ENCODE measurements around the gene TMEM107.
"Not testable (repeated sequence)": the region's sequence is repeated elsewhere in the genome, so short reads cannot be mapped to it uniquely, and the experiment has no call there.

TMEM107 gene

DNA sequence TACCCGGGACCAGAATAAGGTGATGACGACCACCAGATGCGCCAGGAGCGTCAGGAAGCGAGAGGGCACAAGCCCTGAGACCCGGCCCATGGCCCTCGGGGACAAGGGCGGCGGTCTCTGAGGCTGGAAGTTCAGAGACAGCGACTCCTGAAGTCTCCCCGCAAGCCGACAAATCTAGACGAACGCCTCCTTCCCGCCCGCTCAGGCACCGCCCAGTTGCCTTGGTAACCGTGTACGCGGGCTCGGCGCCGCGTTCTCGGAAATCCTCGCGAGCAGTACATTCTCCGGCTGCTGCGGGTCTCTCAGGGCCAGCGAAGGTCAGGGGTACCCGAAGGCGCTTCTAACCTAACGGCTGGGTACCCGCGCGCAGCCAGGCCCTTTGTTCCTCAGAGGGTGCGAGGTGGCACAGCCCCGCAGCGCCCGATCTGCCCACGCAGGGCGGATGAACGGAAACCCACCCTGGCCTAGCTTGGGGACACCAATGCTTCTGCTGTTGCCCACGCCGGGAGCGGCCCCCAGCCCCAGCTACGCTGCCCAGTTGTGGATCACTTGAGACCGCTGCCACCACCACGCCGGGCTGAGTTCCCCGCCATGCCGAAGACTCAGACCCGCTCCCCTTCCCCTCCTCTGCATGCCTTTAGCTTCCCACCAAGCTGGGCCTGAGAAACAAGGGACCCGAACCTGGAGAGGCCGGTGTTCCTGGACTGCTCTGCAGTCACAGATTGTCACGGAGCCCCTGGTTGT is at the start of gene TMEM107:
TSS of gene TMEM107 (minus strand) at position 184 of the 744 bp plus-strand sequence. CDS start at position 90, 94 bp downstream.
- peak; percentile 89 for DNase-seq

DNA sequence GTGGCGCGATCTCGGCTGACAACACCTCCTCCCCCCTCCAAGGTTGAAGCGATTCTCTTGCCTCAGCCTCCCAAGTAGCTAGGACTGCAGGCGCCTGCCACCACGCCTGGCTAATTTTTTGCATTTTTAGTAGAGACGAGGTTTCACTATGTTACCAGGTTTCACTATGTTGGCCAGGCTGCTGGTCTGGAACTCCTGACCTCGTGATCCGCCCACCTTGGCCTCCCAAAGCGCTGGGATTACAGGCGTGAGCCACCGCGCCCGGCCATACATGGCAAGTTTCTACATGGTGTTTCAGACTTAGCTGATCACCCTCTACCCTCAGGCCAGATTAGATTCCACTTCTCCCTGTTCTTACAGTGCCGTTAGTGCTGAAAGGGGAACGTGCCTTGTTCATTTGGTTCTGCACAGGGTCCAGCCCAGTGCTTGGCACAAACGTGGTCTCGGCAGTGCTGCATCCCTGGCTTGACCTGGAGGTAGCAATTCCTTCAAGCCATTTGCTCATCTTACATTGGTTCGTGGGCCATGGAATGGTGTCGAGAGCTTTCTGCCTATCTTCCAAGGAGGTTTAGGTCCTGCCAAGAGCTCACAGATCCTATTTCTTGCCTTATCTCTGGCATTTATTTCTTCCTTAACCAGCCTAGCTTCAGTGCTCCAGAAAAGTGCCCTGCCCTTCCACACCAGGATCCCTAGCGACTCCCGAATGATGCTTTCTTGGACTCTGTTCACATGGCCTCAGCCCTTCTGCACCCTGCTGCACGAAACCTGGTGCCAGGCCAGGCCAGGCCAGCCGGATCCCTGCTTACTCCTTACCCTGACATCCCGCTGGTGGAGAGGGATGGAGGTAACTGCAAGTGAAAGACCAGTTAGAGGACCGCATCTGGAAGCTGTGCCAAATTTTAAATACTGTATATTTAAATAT is 49.0 kb upstream of the TMEM107 start:
- DNase-seq: no peak

DNA sequence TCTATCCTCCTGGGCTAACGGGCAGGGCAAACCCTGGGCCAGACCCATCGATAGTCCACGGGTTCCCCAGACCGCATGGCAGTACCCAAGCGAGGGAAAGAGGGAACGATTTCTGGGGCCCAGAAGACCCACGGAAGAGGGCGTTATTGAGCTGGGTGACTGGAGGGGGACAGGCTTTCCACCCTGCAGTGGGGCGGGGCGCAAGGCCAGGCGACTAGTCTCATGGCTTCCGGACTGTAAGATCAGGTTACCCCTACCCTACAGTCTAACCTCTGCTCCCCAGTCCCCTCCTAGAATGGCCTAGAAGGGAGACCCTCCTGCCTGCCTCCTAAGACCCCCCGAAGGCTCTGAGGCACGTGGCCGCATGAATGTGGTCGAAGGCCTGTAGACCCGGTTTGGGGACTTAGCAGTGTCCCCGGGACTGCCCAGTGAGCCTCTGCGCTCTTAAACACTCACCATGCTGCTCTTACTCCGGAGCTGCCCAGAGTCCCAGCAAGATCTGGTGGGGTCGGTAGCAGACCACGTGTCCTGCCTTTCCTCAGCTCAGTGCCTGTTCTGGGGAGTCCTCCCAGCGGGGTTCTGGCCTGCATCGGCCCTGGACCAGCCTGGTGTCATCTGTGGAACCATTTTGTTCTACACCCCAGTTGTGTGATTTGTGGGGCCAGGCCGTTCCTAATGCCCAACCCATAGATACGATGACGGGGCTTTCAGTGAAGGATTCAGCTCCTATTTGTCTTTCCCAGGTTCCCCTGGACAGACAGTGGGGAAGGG is 47.4 kb upstream of the TMEM107 start:
- peak; percentile 46 for DNase-seq

DNA sequence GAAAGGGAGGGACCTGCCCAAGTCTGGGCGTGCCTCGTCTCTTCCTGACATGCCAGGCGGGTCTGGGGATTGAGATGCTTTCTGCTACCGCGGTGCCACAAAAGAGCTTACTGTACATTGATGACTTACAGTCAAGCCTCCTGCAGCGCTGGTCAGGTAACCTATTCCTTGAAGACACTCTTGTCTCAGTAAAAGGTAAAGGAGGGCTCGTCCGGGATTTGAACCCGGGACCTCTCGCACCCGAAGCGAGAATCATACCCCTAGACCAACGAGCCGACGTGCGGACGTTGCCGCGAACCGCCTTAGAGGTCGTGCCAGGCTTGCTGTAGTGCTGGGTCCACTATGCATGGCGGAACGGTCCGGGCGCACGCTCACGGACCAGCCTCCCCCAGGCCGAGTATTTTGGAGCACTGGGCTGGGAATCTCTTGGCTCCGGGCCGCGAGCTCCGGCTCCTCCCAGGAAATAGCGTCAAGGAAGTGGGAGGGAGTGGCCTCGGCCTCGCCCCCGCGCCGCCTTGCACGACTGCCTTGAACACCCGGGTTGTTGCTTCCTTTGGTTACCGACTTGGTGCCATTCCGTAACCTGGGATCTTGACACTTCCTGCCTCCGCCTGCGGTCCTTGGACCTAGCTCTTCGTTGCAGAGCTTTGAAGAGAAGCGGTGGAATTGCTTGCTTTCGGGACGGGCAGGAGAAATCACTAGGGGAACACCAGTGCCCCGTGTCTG is 46.6 kb upstream of the TMEM107 start:
- peak; percentile 92 for DNase-seq

DNA sequence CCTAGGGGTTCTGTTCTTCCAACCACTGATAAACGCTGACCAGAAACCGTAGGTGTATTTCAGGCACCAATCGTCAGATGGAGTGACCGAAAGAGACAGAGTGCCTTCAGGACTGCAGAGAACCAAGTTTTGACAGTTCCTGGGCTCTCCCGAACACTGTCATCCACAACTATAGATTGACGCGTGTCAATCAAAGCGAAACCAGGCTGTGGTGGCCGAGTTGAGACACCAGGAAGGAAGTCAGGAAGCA is 46.1 kb upstream of the TMEM107 start:
- DNase-seq: peak; percentile 90

DNA sequence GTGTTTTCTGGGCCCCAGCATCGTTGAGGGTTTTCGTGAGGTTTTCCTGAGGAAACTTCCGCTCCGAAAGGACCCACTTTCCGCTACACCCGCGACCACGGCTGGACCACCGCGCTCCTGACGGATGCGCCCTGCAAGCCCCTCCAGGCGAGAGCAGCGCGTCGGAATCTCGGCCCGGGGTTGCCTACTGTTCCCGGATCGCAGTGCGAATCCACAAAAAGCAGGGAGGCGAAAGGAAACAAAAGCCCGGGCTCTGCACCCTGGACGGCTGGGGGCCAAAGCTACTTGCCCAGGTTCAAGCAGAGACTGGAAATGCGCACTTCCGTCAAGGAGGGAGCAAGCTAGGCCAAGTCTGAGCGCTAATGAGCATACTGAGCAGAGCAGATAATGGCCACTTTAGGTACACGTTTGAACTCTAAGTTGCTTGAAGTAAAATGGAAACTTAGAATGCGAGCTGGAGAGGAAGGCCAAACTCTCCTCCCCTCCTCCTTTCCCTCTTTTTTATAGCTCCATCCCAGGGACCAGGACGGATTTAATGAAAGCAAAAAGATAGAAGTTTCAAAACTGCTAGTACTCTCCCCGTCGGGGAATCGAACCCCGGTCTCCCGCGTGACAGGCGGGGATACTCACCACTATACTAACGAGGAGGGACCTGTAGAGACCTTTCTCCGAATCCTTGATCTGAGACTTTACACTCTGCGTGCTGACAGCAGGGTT is 45.6 kb upstream of the TMEM107 start:
- DNase-seq: peak; percentile 80

DNA sequence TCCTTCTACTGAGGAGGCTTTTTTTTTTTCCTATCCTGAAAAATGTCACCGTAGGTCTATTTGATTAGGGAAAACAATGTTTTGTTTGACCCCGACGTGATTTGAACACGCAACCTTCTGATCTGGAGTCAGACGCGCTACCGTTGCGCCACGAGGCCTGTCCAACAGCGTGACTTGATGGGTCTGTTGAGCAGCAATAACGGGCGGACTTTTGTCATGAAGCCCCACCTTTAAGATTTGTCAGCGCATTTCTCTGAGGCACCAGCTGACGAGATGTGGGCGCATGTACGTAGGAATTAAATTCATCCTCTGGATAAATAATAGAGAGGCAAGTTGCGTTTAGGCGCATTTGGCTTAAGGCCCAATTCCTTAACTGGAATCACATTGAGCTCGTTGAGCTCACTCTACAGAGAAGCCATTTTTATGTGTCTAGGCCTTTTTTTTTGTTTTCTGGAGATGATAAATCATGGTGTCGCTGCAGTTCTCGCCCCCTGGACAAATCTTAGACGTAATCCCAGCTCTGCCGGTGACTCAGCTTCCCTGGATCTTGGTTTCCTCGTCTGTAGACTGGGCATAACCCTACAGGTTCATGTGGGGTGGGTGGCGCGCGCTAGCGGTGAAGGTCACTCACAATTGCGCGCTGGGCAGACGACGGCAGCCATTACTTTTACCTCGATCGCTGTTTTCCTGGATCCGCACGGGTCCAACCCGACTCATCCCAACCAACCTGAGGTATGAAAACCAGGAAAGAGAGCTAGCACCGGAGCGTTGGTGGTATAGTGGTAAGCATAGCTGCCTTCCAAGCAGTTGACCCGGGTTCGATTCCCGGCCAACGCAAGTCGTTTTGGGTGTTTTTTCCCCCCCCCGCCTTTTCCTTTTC is 44.8 kb upstream of the TMEM107 start:
- peak; percentile 89 for DNase-seq

DNA sequence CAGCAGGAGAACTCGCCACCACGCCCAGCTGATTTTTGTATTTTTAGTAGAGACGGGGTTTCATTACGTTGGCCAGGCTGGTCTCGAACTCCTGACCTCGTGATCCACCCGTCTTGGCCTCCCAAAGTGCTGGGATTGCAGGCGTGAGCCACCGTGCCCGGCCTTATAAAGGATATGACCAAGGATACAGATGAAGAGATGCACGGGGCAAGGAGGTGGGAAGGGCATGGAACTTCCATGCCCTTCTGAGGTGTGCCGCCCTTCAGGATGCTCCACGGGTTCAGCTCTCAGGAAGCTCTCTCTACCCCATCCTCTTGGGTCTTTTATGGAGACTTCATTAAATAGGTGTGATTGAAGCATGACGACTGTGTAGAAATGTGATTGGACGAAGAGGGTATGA is 37.8 kb upstream of the TMEM107 start:
- not testable (repeated sequence) for DNase-seq

DNA sequence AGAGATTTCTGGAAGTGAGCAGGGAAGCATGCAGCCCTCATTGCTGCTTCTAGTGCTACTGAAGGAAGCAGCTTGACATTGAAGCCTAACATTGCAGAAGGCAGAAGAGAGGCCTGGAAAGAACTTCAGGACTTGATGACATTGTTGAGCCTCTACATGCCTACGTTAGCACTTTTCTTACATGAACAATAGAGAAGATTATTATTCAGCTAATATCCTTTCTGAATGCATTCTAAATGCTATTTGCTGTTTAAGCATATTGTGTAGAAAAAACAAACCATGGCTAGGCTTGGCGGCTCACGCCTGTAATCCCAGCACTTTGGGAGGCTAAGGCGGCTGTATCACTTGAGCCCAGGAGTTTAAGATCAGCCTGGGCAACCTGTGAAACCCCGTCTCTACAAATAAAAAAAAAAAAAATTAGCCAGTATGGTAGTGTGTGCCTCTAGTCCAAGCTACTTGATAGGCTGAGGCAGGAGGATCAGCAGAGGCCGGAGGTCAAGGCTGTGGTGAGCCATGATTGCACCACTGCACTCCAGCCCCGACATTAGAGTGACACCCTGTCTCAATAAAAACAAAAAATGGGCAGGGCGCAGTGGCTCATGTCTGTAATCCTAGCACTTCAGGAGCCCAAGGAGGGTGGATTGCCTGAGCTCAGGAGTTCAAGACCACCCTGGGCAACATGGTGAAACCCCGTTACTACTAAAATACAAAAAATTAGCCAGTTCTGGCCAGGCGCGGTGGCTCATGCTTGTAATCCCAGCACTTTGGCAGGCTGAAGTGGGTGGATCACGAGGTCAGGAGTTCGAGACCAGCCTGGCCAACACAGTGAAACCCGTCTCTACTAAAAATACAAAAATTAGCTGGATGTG is 36.4 kb upstream of the TMEM107 start:
- DNase-seq: peak; percentile 27

DNA sequence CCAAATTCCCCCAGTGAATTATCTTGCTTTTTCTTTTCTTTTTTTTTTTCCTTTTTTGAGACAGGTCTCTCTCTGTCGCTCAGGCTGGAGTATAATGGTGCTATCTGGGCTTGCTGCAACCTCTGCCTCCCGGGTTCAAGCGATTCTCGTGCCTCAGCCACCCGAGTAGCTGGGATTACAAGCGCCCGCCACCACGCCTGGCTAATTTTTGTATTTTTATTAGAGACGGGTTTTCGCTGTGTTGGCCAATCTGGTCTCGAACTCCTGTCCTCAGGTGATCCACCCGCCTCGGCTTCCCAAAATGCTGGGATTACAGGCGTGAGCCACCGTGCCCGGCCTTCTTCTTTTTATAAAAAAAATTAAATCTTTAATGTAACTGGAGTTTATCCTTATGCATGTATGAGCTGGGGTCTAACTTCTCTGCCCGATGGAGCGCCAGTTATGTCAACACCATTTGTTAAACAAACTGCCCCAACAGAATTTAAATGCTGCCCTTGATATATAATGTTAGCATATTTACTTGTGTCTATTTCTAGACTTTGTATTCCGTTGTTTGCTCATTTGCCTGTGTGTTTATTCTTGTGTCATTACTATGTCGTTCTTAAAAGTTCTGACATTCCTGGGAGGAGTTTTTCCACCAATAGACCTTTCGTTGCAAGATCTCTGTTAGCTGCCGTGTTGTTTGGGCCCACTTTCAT is 34.7 kb upstream of the TMEM107 start:
- DNase-seq: peak; percentile 7

DNA sequence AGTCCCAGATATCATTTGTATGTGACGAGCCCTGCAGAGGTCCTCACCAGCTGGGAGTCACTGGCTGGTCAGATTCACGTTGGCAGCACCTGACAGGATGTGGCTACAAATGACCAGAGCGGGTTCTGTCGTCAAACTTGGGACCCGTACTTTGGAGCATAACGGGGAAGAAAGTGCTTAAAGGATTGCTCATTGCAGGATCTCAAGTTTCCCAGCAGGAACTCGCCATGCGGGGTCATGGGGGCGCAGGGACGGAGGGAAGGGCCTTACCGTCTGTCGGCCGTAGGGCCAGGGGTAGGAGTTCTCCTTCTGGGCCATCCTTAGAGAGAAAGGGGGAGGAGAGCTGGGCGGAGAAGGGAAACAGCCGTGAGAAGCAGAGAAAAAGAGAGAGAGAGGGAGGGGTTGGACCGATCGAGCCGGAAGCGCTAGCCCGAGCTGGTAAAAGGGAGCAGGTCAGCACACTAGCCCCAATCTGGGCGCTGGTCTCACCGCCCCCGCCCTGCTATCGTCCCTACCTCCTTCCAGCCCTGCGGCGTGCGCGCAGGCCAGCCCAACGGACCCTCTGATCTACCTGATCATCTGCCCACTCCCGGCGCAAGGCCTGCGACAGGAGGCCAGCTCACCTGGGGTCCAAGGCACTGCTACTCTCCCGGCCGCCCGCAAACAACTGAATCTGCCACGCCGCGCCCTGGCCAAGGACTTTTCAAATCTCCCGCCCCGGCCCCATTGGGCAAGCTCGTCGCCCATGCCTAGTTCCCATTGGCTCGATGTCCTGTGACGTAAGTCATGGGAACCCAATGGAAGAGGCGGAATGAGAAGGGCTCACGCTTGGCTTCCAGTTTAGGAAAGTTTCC is 34.0 kb upstream of the TMEM107 start, which contains the start of gene AURKB:
TSS of gene AURKB (minus strand) at position 669 of the 854 bp plus-strand sequence. CDS start at position 318, 351 bp downstream.
- peak; percentile 97 for DNase-seq

DNA sequence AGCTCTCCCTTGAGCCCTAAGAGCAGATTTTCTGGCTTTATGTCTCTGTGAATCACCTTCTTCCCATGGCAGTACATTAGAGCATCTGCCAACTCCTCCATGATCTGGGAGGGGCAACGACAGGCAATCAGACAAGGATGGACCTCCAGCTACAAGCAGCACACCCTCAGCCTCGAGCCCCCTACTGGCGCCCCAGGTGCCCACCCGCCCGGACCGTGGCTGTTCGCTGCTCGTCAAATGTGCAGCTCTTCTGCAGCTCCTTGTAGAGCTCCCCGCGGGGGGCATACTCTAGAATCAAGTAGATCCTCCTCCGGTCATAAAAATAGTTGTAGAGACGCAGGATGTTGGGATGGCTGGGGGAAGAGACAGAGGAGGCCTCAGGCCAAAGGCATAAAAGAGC is 30.4 kb upstream of the TMEM107 start:
- DNase-seq: no peak

DNA sequence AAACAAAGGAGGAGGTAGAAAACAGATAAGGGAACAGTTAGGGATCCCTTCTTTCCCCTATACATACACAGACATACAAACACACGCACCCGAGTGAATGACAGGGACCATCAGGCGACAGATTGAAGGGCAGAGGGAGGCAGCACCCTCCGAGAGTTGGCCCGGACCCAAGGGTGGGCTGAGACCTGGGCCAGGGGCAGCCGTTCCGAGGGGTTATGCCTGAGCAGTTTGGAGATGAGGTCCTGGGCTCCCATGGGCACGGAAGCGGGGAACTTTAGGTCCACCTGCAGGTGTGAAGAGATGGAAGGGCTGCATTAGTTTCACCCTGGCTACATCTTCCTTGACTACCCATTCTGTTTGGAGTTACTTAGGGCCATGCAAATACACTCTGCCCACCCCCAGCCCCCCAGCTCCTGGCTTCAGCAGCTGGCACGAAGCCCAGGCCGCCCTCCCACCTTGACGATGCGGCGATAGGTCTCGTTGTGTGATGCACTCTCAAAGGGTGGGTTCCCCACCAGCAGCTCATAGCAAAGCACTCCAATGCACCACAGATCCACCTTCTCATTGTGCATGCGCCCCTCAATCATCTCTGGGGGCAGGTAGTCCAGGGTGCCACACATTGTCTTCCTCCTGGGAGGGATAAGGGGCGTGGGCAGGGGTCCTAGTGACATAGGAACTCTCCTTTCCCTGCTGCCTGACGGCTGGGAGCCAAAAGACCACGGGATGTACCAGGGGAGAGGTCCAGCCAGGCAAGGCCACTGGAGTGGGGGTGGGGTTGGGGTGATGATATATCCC is 28.8 kb upstream of the TMEM107 start:
- no peak for DNase-seq

DNA sequence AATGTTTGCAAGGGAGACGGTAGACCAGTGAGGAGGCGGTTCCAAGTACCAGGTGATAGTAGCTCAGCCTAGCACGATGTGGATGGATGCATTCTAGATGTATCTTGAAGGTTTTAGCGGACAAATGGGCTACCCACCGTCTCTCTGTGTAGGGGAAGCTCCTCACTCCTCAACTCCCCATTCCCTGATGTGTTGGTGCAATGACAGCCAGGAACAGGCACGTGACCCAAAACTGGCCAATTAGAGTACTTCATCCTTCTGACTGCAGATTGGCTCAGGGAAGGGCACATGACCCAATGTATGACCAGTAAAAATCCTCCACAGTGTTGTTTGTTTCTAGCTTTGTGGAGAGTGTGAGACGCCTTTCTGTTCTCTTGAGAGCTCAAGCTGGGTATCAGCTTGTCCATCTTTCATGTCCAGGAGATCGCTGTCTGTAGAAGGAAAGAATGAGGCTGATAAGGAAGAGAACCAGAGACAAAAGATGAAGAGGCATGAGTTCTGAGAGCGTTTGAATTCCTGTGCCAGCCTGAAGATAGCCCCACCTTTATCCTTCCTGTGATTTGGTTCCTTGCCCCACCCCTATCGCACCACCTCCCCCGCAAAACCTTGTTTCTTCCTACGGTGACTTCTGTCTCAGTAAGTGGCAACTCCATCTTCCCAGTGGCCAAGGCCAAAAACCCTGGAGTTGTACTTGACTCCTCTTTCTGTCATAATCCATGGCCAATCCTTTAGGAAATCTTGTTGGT is 16.1 kb upstream of the TMEM107 start:
- DNase-seq: peak; percentile 89

DNA sequence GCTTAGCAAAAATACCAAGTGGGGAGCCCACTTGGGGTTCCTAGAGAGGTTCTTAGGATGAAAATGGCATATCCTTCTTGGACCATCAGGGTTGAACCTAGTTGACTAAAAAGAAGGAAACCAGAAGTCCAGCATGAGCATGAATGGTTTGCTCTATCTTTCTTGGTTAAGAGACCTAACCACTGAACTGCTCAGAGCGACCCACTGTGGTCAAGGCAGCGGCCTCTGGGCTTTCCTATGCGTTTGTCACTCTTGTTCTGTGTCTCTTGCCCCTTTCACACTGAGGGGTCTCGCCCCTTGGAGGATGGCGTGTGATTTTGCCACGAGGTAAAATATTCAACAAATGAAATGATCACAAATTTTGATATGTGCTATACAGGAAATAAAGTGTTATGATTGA is 14.3 kb upstream of the TMEM107 start:
- no peak for DNase-seq

DNA sequence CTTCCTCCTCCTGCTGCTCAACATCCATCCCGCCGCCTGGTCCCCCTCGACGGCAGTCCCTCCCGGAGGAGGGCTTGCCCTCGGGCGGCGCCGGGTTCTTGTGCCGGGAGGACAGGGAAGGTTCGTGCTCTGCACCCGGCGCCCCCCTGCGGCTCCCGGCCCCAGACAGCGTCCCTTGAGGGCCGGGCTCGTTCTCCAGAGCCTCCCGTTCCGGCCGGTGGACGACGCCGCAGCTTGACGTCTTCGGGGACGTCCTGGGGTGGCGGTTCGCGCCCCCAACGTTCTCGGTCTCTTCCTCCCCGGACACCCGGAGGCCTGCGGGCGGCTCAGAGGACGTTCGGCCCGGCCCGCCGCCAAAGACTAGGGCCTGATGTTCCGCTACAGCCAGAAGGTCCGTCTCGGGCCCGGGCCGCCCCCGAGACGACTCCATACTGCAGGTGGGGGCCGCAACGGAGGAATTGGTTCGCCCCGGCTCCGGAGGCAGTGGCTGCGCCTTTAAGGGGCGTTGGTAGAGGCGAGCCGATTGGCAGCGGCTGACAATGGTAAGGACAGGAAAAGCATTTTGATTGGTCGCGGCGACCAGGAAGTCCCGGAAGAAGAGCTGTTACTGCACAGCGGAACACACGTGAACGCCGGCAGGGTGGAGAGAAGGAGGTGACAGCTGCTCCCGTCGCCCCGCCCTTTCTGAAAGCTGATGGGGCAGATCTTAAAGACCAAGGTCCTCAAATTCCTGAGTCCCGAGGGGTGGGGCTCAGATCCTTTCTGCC is 13.7 kb upstream of the TMEM107 start, which contains the start of gene BORCS6:
TSS of gene BORCS6 (minus strand) at position 470 of the 767 bp plus-strand sequence. CDS start at position 430, 40 bp downstream.
- DNase-seq: peak; percentile 98
